GM23338 (cell line): ENCODE results near the gene PLA2R1. TPM values are rescaled to one million over a fixed set of nuclear protein-coding genes. Genes with fewer than 3 reads are reported as not detected.

Experiments
- ATAC-seq: fragments of 200-7000 bp; cut with Tn5 transposase; 3 replicates; pipeline ENCODE4 v1.9.1; 2020
- DNase-seq: peaks from one replicate; pipeline ENCODE4 v3.0.0-alpha.2; 2015; ENCODE audit warnings: low spot score
- H2AFZ ChIP-seq: fragments of 200-600 bp; sonication (generic); 2 replicates; pipeline ENCODE4 v1.8.0; 2016; ENCODE audit warnings: antibody characterized with exemption, mild to moderate bottlenecking, moderate library complexity
- H3F3A ChIP-seq: fragments of 200-600 bp; sonication (generic); replicated peaks from 2 replicates; pipeline ENCODE4 v1.8.0; 2017; ENCODE audit warnings: antibody characterized with exemption, mixed run types, low read depth
- H3K27ac ChIP-seq: fragments of 200-600 bp; sonication (generic); 2 replicates; pipeline ENCODE4 v1.6.1; 2016; ENCODE audit warnings: low read depth
- H3K27me3 ChIP-seq: fragments of 200-600 bp; sonication (generic); 2 replicates; pipeline ENCODE4 v1.8.0; 2016; ENCODE audit warnings: mild to moderate bottlenecking, mixed run types, moderate library complexity; ENCODE audit not compliant: insufficient read depth
- H3K36me3 ChIP-seq: fragments of 200-600 bp; sonication (generic); 2 replicates; pipeline ENCODE4 v1.8.0; 2016; ENCODE audit warnings: mild to moderate bottlenecking; ENCODE audit not compliant: insufficient read depth
- H3K4me1 ChIP-seq: fragments of 200-600 bp; sonication (generic); 2 replicates; pipeline ENCODE4 v1.8.0; 2016; ENCODE audit warnings: mild to moderate bottlenecking, moderate library complexity; ENCODE audit not compliant: insufficient read depth
- H3K4me2 ChIP-seq: fragments of 200-600 bp; sonication (generic); 2 replicates; pipeline ENCODE4 v1.7.1; 2017; ENCODE audit warnings: mixed run types
- H3K4me3 ChIP-seq: fragments of 200-600 bp; sonication (generic); 2 replicates; pipeline ENCODE4 v1.6.1; 2016; ENCODE audit warnings: mixed run types
- H3K79me2 ChIP-seq: fragments of 200-600 bp; sonication (generic); replicated peaks from 2 replicates; pipeline ENCODE4 v1.8.0; 2017; ENCODE audit warnings: mild to moderate bottlenecking; ENCODE audit not compliant: insufficient read depth
- H3K9me2 ChIP-seq: fragments of 200-600 bp; sonication (generic); 2 replicates; pipeline ENCODE4 v1.8.0; 2017; ENCODE audit not compliant: insufficient read depth
- H4K20me1 ChIP-seq: fragments of 200-600 bp; sonication (generic); replicated peaks from 2 replicates; pipeline ENCODE4 v1.8.0; 2017; ENCODE audit warnings: mild to moderate bottlenecking; ENCODE audit not compliant: insufficient read depth
- H3K27ac Mint-ChIP-seq: 2 replicates; pipeline ENCODE4 v1.8.0; 2020; ENCODE audit warnings: inconsistent platforms, mild to moderate bottlenecking, moderate library complexity, mixed read lengths
- H3K27me3 Mint-ChIP-seq: 3 replicates; pipeline ENCODE4 v1.8.0; 2022; ENCODE audit warnings: low read depth, mild to moderate bottlenecking, moderate library complexity, mixed read lengths, inconsistent platforms; ENCODE audit not compliant: insufficient read depth, poor library complexity
- H3K36me3 Mint-ChIP-seq: 3 replicates; pipeline ENCODE4 v1.8.0; 2021; ENCODE audit warnings: low read depth, mild to moderate bottlenecking, inconsistent platforms, moderate library complexity, mixed read lengths
- H3K4me1 Mint-ChIP-seq: 3 replicates; pipeline ENCODE4 v1.8.0; 2020; ENCODE audit warnings: mild to moderate bottlenecking, inconsistent platforms, mixed read lengths
- H3K4me3 Mint-ChIP-seq: 3 replicates; pipeline ENCODE4 v1.8.0; 2021; ENCODE audit warnings: moderate library complexity, mild to moderate bottlenecking, inconsistent platforms, mixed read lengths
- H3K9me3 Mint-ChIP-seq: 3 replicates; pipeline ENCODE4 v1.8.0; 2020; ENCODE audit warnings: moderate library complexity, mild to moderate bottlenecking, inconsistent platforms, mixed read lengths
- CTCF ChIP-seq, 2 experiments: fragments of 200-600 bp in 1 of 2; sonication (generic) in 1 of 2; conservative IDR thresholded peaks; 2 replicates each; pipeline versions ENCODE4 v1.5.1 to v1.6.1; 2016 to 2017; ENCODE audit warnings: antibody characterized with exemption in 2 of 2, low read depth in 2 of 2, mild to moderate bottlenecking in 2 of 2, moderate library complexity in 1 of 2
- ETS1 ChIP-seq: IDR thresholded peaks from 2 replicates; pipeline ENCODE4 v1.6.1; 2016; ENCODE audit warnings: antibody characterized with exemption
- EZH2 ChIP-seq: fragments of 200-600 bp; sonication (generic); IDR thresholded peaks from one replicate; pipeline ENCODE4 v1.8.0; 2017; ENCODE audit warnings: antibody characterized with exemption, mild to moderate bottlenecking, low read depth; ENCODE audit not compliant: unreplicated experiment
- NANOG ChIP-seq: IDR thresholded peaks from 2 replicates; pipeline ENCODE4 v1.6.1; 2016; ENCODE audit warnings: antibody characterized with exemption, borderline replicate concordance
- POLR2AphosphoS5 ChIP-seq: IDR thresholded peaks from 2 replicates; pipeline ENCODE4 v1.6.1; 2016; ENCODE audit warnings: antibody characterized with exemption, low read depth
- ZNF462 ChIP-seq: fragments of 250-450 bp; sonication (Bioruptor Pico); IDR thresholded peaks from 2 replicates; pipeline ENCODE4 v1.5.0; 2020; ENCODE audit warnings: mild to moderate bottlenecking, moderate library complexity
- polyA plus RNA-seq: library from polyadenylated mRNA; unstranded; fragments of >200 nt; fragmentation: Nextera tagmentation; extraction: Ambion mirVana; gene quantifications from 2 replicates; pipeline ENCODE4 v1.2.1, GENCODE V29; 2016
- total RNA-seq: library from RNA; depleted of rRNA; stranded (reverse); fragments of >200 nt; shearing (Covaris generic); gene quantifications from 2 replicates; pipeline ENCODE4 v1.2.3, GENCODE V29; 2014

The PLA2R1 gene
- total and polyA plus RNA-seq, 2 experiments from 2014 or later, result 0.57 to 1.2 TPM

GRCh38 chr2:160006475-160006874 is 55.9 kb downstream of the PLA2R1 start (continued):
- TF ChIP-seq ZNF462 (CRISPR knock-in tag) (no peak), POLR2AphosphoS5 (no peak)

GRCh38 chr2:160005908-160006307 is 56.5 kb downstream of the PLA2R1 start:
- Histone ChIP-seq H3K4me2 (no peak overlapping the region), H3K4me3 (no peak overlapping the region), H3K27me3 (no peaks in the 10 kb centered on the region), H3K27ac (no peak overlapping the region), H3K36me3 (peaks cover under 1% of the 10 kb centered on the region; the same call in 1 of the 2 replicates), H3K79me2 (no peaks in the 10 kb centered on the region), H3K9me2 (no peaks in the 10 kb centered on the region), H4K20me1 (no peaks in the 10 kb centered on the region; the same call in 1 of the 2 replicates), H2AFZ (no peak overlapping the region), H3F3A (no peaks in the 10 kb centered on the region), H3K4me1 (no peaks in the 10 kb centered on the region; the same call in 1 of the 2 replicates)
- no peak for DNase-seq
- Mint-ChIP-seq H3K27ac (no peak overlapping the region), H3K27me3 (no peaks in the 10 kb centered on the region), H3K9me3 (no peaks in the 10 kb centered on the region; the same call in 2 of the 3 replicates), H3K36me3 (no peaks in the 10 kb centered on the region), H3K4me3 (no peak overlapping the region), H3K4me1 (peaks cover 5% of the 10 kb centered on the region; the same call in 1 of the 3 replicates)
- no peak for ATAC-seq
- no peak for TF ChIP-seq CTCF (conservative IDR thresholded peaks at IDR 0.05; ENCODE audit: low read depth in 2 of 2)
- no peak for TF ChIP-seq EZH2
- no peak for TF ChIP-seq ETS1
- TF ChIP-seq NANOG, result no peak
- no peak for TF ChIP-seq POLR2AphosphoS5
- TF ChIP-seq ZNF462 (CRISPR knock-in tag), result no peak
